Common myeloid progenitor, CD34-positive (primary cell): ENCODE measurements around the gene SMARCC1.

ENCODE experiments used
- CTCF ChIA-PET: fragments of 350-600 bp; sonication (Branson Sonifier 250); formaldehyde crosslinking; loops from one replicate; lab custom pipeline; 2021; ENCODE audit warnings: antibody characterized with exemption; lab: Charles Lee
- POLR2A ChIA-PET: fragments of 350-600 bp; sonication (Branson Sonifier 250); formaldehyde crosslinking; loops from one replicate; lab custom pipeline; 2021; ENCODE audit warnings: antibody characterized with exemption; lab: Charles Lee
- DNase-seq, 3 donors: peaks; one replicate each; pipeline versions ENCODE4 v3.0.0 to v3.0.0-alpha.2; 2013
- H3K27ac ChIP-seq, 2 experiments: 1 replicate in 1 of 2; 2 replicates in 1 of 2; pipeline ENCODE4 v1.7.0; 2013; ENCODE audit warnings: inconsistent platforms in 2 of 2, low read length in 2 of 2, mild to moderate bottlenecking in 2 of 2, low read depth in 1 of 2, moderate library complexity in 1 of 2; ENCODE audit not compliant: severe bottlenecking in 2 of 2, insufficient read depth in 1 of 2, poor library complexity in 1 of 2
- H3K27me3 ChIP-seq, 5 experiments: replicated peaks in 2 of 5; 1 replicate in 3 of 5; 2 replicates in 2 of 5; pipeline versions ENCODE4 v1.6.1 to v1.7.0; 2013; ENCODE audit warnings: low read length in 4 of 5, mild to moderate bottlenecking in 2 of 5, moderate library complexity in 2 of 5, inconsistent platforms in 1 of 5; ENCODE audit not compliant: insufficient read depth in 5 of 5, control insufficient read depth in 4 of 5
- H3K36me3 ChIP-seq, 4 experiments: 1 replicate in 2 of 4; 2 replicates in 2 of 4; pipeline versions ENCODE4 v1.6.1 to v1.7.0; 2013; ENCODE audit warnings: low read length in 3 of 4, control low read depth in 1 of 4, mild to moderate bottlenecking in 1 of 4; ENCODE audit not compliant: control insufficient read depth in 4 of 4, insufficient read depth in 4 of 4
- H3K4me1 ChIP-seq, 4 experiments: 1 replicate in 3 of 4; 2 replicates in 1 of 4; pipeline versions ENCODE4 v1.6.1 to v1.7.1; 2013; ENCODE audit warnings: low read length in 3 of 4, mild to moderate bottlenecking in 3 of 4, control low read depth in 1 of 4, inconsistent platforms in 1 of 4, moderate library complexity in 1 of 4; ENCODE audit not compliant: control insufficient read depth in 4 of 4, insufficient read depth in 4 of 4; ENCODE audit errors: control extremely low read depth in 1 of 4
- H3K4me3 ChIP-seq, 7 experiments: 1 replicate in 4 of 7; 2 replicates in 3 of 7; pipeline versions ENCODE4 v1.5.1 to v1.7.0; 2013; ENCODE audit warnings: mild to moderate bottlenecking in 7 of 7, low read length in 6 of 7, moderate library complexity in 6 of 7, inconsistent platforms in 2 of 7, low read depth in 2 of 7, control low read depth in 1 of 7; ENCODE audit not compliant: insufficient read depth in 4 of 7, control insufficient read depth in 1 of 7; ENCODE audit errors: extremely low read depth in 1 of 7
- H3K9me3 ChIP-seq, 5 experiments: 1 replicate in 4 of 5; 2 replicates in 1 of 5; pipeline versions ENCODE4 v1.6.1 to v1.7.1; 2013; ENCODE audit warnings: low read length in 4 of 5, mild to moderate bottlenecking in 2 of 5, inconsistent platforms in 1 of 5, low read depth in 1 of 5, moderate library complexity in 1 of 5; ENCODE audit not compliant: control insufficient read depth in 4 of 5, insufficient read depth in 2 of 5; ENCODE audit errors: control extremely low read depth in 1 of 5
- WGBS: methylation state at CpG from one replicate; pipeline ENCODE4 v1.1.5; 2013; ENCODE audit not compliant: insufficient coverage; 5-methylcytosine and 5-hydroxymethylcytosine counted together

SMARCC1 gene

GRCh38 chr3:47571391-47572175 lies 210.1 kb downstream of the SMARCC1 start:
- 100% methylated on average over 5 of the region's 10 CpGs for WGBS
- Histone ChIP-seq H3K4me3 (no peak overlapping the region), H3K36me3 (no peaks in the 10 kb centered on the region), H3K27ac (no peak overlapping the region), H3K27me3 (peaks cover 0 to 17% (median 12%) of the 10 kb centered on the region in 5 experiments), H3K9me3 (no peaks in the 10 kb centered on the region), H3K4me1 (no peaks in the 10 kb centered on the region)
- DNase-seq, result no peak
- ChIA-PET POLR2A (interaction anchor here (0.6 kb wide), 1 partner anchor 49 kb away, joined by 3 read pairs; no protein-coding TSS in a partner anchor), CTCF (interaction anchor here (0.6 to 1.3 kb wide), 3 partner anchors 16 to 505 kb away, joined by 3 to 4 read pairs (median 3); no protein-coding TSS in a partner anchor)

DNA sequence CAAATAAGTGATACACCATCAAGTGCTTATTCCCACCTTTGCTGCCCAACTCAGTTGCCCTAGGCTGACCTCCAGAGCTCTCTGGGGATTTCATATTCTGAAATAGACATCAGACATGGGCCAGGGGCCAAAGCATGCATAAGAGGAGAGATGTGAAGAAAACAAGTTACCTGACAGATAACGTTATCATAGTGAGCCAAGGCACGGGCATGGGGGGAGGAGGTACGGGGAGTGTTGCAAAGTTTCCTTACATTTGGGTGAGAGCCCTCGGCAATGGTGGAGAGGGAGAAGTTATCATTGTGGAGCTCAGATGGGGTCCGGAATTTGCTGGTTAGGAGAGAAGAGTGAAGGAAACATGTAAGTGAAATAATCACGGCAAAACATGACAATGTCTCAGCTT lies 212.8 kb downstream of the SMARCC1 start:
- DNase-seq, result no peak
- no peaks in the 10 kb centered on the region for H3K36me3 ChIP-seq
- WGBS, result 90% methylated on average over 6 of the region's 6 CpGs
- no peak overlapping the region for H3K4me3 ChIP-seq
- no peak overlapping the region for H3K27ac ChIP-seq
- ChIA-PET CTCF (no interaction called here), POLR2A (no interaction called here)
- peaks cover 0 to 7% (median 1%) of the 10 kb centered on the region in 5 experiments for H3K27me3 ChIP-seq
- H3K4me1 ChIP-seq, result no peaks in the 10 kb centered on the region
- no peaks in the 10 kb centered on the region for H3K9me3 ChIP-seq

DNA sequence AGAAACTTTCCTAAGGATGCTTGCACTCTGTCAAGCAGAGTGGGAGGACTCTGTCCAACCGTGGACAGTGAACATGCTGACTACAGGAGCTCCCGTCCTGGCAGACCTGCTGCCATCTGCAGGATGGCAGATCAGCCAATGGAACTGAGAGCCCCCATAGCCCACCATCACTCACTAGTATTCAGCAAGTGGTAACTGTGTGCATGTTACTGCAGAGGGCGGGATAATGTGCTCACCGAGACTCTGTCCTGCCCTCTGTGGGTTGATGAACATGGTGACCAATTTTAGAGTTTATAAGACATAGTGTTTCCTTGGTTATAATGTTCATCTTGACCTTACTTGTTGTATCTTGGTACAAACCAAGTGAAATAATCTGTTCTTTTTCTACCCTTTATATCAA lies 214.5 kb downstream of the SMARCC1 start:
- Histone ChIP-seq H3K27me3 (peaks cover 0 to 2% (median 0%) of the 10 kb centered on the region in 5 experiments), H3K4me3 (no peak overlapping the region), H3K27ac (no peak overlapping the region), H3K4me1 (no peaks in the 10 kb centered on the region), H3K36me3 (no peaks in the 10 kb centered on the region), H3K9me3 (no peaks in the 10 kb centered on the region)
- ChIA-PET CTCF (no interaction called here), POLR2A (interaction anchor here (0.6 kb wide), 1 partner anchor 34 kb away, joined by 3 read pairs; no protein-coding TSS in a partner anchor)
- no peak for DNase-seq
- WGBS, result 94% methylated on average over 2 of the region's 4 CpGs

DNA sequence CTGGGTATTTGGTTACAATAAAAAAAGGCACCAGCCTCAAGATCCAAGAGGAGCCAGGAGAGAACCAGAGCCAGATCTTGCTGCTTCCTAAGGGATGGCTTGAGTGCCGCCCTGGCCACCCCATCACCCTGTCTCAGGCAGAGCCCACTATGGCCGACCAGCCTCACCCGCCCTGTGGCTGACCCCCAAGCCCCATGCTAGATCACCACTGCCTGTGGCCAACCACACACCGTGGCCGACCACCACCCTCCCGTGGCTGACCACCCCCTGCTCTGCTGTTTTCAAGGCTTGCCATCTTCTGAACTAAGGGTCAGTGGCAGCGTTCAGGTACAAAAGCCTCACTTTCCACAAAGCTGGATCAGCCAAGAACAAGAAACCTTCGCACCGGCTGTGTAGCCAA lies 215.0 kb downstream of the SMARCC1 start:
- H3K36me3 ChIP-seq, result no peaks in the 10 kb centered on the region
- WGBS, result 96% methylated on average over 7 of the region's 9 CpGs
- DNase-seq, result no peak
- no peak overlapping the region for H3K27ac ChIP-seq
- H3K4me1 ChIP-seq, result no peaks in the 10 kb centered on the region
- no peaks in the 10 kb centered on the region for H3K27me3 ChIP-seq
- no peak overlapping the region for H3K4me3 ChIP-seq
- ChIA-PET CTCF (no interaction called here), POLR2A (no interaction called here)
- no peaks in the 10 kb centered on the region for H3K9me3 ChIP-seq

GRCh38 chr3:47565734-47566550 lies 215.8 kb downstream of the SMARCC1 start:
- CTCF ChIA-PET, result interaction anchor here (0.5 kb wide), 1 partner anchor 10 kb away, joined by 3 read pairs; no protein-coding TSS in a partner anchor
- Histone ChIP-seq H3K27me3 (no peaks in the 10 kb centered on the region), H3K4me3 (no peak overlapping the region), H3K27ac (no peak overlapping the region), H3K4me1 (no peaks in the 10 kb centered on the region), H3K36me3 (no peaks in the 10 kb centered on the region), H3K9me3 (no peaks in the 10 kb centered on the region)
- no peak for DNase-seq
- WGBS, result 98% methylated on average over 8 of the region's 19 CpGs
- POLR2A ChIA-PET, result no interaction called here

GRCh38 chr3:47556351-47556750 lies 225.3 kb downstream of the SMARCC1 start:
- Histone ChIP-seq H3K27me3 (peaks cover 0 to 3% (median 0%) of the 10 kb centered on the region in 5 experiments), H3K27ac (no peak overlapping the region), H3K36me3 (no peaks in the 10 kb centered on the region), H3K9me3 (peaks cover 0 to 8% (median 0%) of the 10 kb centered on the region in 5 experiments), H3K4me3 (no peak overlapping the region), H3K4me1 (no peaks in the 10 kb centered on the region)
- ChIA-PET CTCF (interaction anchor here (0.7 to 0.9 kb wide), 2 partner anchors 8 to 10 kb away, joined by 3 read pairs; no protein-coding TSS in a partner anchor), POLR2A (interaction anchor here (0.6 kb wide), 1 partner anchor 13 kb away, joined by 3 read pairs; no protein-coding TSS in a partner anchor)
- no peak for DNase-seq
- WGBS, result 94% methylated on average over 1 of the region's 2 CpGs
